GM10266 (cell line): ENCODE measurements around the gene PPIE.

ENCODE experiments used
- DNase-seq: peaks from one replicate; pipeline ENCODE4 v3.0.0; 2012; ENCODE audit errors: extremely low spot score
- CTCF ChIP-seq: IDR thresholded peaks from 2 replicates; pipeline ENCODE4 v1.5.1; 2012; ENCODE audit warnings: mild to moderate bottlenecking, low read depth; ENCODE audit not compliant: control insufficient read depth, insufficient read depth; ENCODE audit errors: missing control alignments

PPIE gene

GRCh38 chr1:39701049-39701439 is 37.6 kb upstream of the PPIE start:
- TF ChIP-seq CTCF: no peak
- no peak for DNase-seq

- no peak for DNase-seq
- no peak for TF ChIP-seq CTCF
These were observed 33.9 kb upstream of the PPIE start for GRCh38 chr1:39704757-39705156.

- no peak for DNase-seq
- TF ChIP-seq CTCF: no peak
These were observed 31.2 kb upstream of the PPIE start for GRCh38 chr1:39707506-39707905.

- TF ChIP-seq CTCF: no peak
- no peak for DNase-seq
These were observed 27.3 kb upstream of the PPIE start for GRCh38 chr1:39711104-39711965.

GRCh38 chr1:39711966-39712340 is 26.7 kb upstream of the PPIE start:
- no peak for TF ChIP-seq CTCF
- no peak for DNase-seq

GRCh38 chr1:39713557-39713956 is 25.1 kb upstream of the PPIE start:
- no peak for DNase-seq
- no peak for TF ChIP-seq CTCF

GRCh38 chr1:39717809-39718208 is 20.9 kb upstream of the PPIE start:
- DNase-seq: no peak
- no peak for TF ChIP-seq CTCF
